Spleen (tissue), 11 donors: ENCODE data around the gene MC1R. TPM values are rescaled to one million over a fixed set of nuclear protein-coding genes. Genes with fewer than 3 reads are reported as not detected.

Experiments used
- DNase-seq: peaks from one replicate; pipeline ENCODE4 v3.0.0-alpha.2; 2020
- H3K27ac ChIP-seq, 8 donors: fragments of 200-600 bp; sonication (generic) in 7 of 8; 1 replicate in 4 of 8; 2 replicates in 4 of 8; pipeline versions ENCODE4 v1.5.0 to v1.8.0; 2016 to 2021; ENCODE audit warnings: inconsistent platforms in 4 of 8, mild to moderate bottlenecking in 4 of 8, moderate library complexity in 1 of 8
- H3K27me3 ChIP-seq, 7 donors: fragments of 200-600 bp; sonication (generic) in 6 of 7; replicated peaks in 1 of 7; 1 replicate in 4 of 7; 2 replicates in 3 of 7; pipeline versions ENCODE4 v1.5.0 to v1.8.0; 2016 to 2021; ENCODE audit warnings: inconsistent platforms in 3 of 7, mild to moderate bottlenecking in 1 of 7
- H3K36me3 ChIP-seq, 6 donors: fragments of 200-600 bp; sonication (generic) in 5 of 6; 1 replicate in 4 of 6; 2 replicates in 2 of 6; pipeline versions ENCODE4 v1.5.0 to v1.8.0; 2016 to 2021; ENCODE audit warnings: inconsistent platforms in 2 of 6
- H3K4me1 ChIP-seq, 6 donors: fragments of 200-600 bp; sonication (generic) in 5 of 6; 1 replicate in 3 of 6; 2 replicates in 3 of 6; pipeline versions ENCODE4 v1.5.0 to v1.8.0; 2016 to 2021; ENCODE audit warnings: inconsistent platforms in 3 of 6
- H3K4me3 ChIP-seq, 8 donors: fragments of 200-600 bp; sonication (generic) in 7 of 8; 1 replicate in 4 of 8; 2 replicates in 4 of 8; pipeline versions ENCODE4 v1.5.0 to v1.8.0; 2016 to 2021; ENCODE audit warnings: inconsistent platforms in 4 of 8, mild to moderate bottlenecking in 4 of 8, moderate library complexity in 2 of 8
- H3K9me3 ChIP-seq, 8 donors: fragments of 200-600 bp; sonication (generic) in 7 of 8; 1 replicate in 4 of 8; 2 replicates in 4 of 8; pipeline versions ENCODE4 v1.5.0 to v1.8.0; 2016 to 2021; ENCODE audit warnings: inconsistent platforms in 4 of 8
- POLR2A ChIP-seq, 3 donors: fragments of 450-650 bp; IDR thresholded peaks; one replicate each; pipeline ENCODE4 v1.5.1; 2017; ENCODE audit warnings: antibody characterized with exemption in 3 of 3, mild to moderate bottlenecking in 1 of 3
- POLR2AphosphoS5 ChIP-seq, 3 donors: sonication (generic); formaldehyde crosslinking; IDR thresholded peaks; one replicate each; pipeline ENCODE4 v1.5.1; 2017; ENCODE audit warnings: antibody characterized with exemption in 3 of 3
- WGBS, 5 donors: extraction: QIAGEN DNeasy Blood & Tissue Kit in 3 of 5; methylation state at CpG; one replicate each; pipeline versions ENCODE4 v1.1.5 to v1.1.7; 2013 to 2018; 5-methylcytosine and 5-hydroxymethylcytosine counted together
- intact Hi-C: fragments of 100-400 bp; cut with DNase I; formaldehyde crosslinking; loops from one replicate; pipeline ENCODE4 v1.15.0; 2023; ENCODE audit warnings: low total_unique reads
- polyA plus RNA-seq, 3 donors: library from polyadenylated mRNA; stranded (reverse); fragments of 200-250 nt; gene quantifications; one replicate each; pipeline ENCODE4 v1.2.1, GENCODE V29; 2013
- total RNA-seq, 7 donors: library from RNA; depleted of rRNA in 3 of 7; stranded (reverse); fragments of >200 nt in 3 of 7; fragmentation: NEBNext Ultra II Directional in 4 of 7; extraction: Animal tissue kit (Norgen Biotek cat#: 25700) in 4 of 7; gene quantifications; one replicate each; pipeline versions ENCODE4 v1.1.0 to v1.2.1, GENCODE V29; 2016 to 2021
- TF ChIP-seq, protein P1 (sequence below), 11 experiments: fragments of 200-600 bp in 7 of 11; fragments of 450-650 bp in 4 of 11; sonication (generic) in 4 of 11; IDR thresholded peaks in 8 of 11; conservative IDR thresholded peaks in 3 of 11; 1 replicate in 7 of 11; 2 replicates in 4 of 11; pipeline versions ENCODE4 v1.4.0 to v1.8.0; 2016 to 2021; ENCODE audit warnings: antibody characterized with exemption in 11 of 11, inconsistent platforms in 4 of 11, mild to moderate bottlenecking in 1 of 11
- donor health status: healthy with polysubstance abuse.
- donor health status: DM: no; HTN: no; CAD: no; lungs with moderate emphysema.
- donor health status: DM: no; HTN: no; CAD: no.
- donor health status: Bipolar disorder and iron deficiency.
- donor health status: healthy.
- donor health status: DM: no; HTN: no; CAD: no.
- donor health status: DM: yes; HTN: yes; CAD: no.

The MC1R gene
- total and polyA plus RNA-seq, 10 donors: 2.4 to 12.5 (median 4.5) TPM

DNA sequence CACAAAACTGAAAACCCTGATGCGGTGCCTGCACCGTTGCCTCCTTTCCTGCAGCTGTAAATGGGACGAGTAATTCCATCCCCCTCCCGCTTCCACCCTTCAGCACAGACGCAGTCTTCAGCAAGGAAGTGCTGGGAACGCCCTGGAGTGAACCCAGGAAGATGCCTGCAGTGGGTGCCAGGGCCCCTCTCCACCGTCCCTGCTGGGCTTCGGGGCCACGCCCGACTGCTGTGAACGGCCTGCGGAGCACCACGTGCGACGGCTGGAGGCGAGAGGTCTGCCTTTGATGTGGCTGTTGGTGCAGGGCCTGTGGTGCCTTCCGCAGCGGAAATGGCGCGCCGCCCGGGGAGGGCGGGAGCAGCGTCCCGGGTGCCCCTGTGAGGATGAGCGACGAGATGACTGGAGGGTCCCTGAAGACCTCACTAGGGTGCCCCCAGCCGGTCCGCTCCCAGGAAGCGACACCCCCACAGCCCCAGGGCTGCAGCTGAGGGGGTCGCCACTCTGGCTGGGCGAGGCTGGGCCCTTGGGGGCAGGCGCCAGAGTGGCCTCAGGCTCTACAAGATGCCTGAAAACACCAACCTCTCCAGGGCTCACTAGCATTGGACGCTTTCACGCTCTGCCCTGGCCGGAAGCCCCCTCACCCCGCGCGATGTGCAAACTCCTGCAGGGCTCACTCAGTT, 749 bp upstream of the MC1R start:
- H3K4me1 ChIP-seq: peaks cover 29 to 61% (median 52%) of the 10 kb centered on the region in 6 donors
- peak overlapping the region in 6 of 8 donors; percentile 19 to 69 (median 50) for H3K27ac ChIP-seq
- WGBS, 5 donors: 0 to 1% (median 1%) methylated on average over 9 to 39 of the region's 39 CpGs
- intact Hi-C loops: no loop called here
- no peaks in the 10 kb centered on the region for H3K9me3 ChIP-seq
- H3K4me3 ChIP-seq: peak overlapping the region; percentile 9 to 64 (median 34)
- TF ChIP-seq, protein P1, sequence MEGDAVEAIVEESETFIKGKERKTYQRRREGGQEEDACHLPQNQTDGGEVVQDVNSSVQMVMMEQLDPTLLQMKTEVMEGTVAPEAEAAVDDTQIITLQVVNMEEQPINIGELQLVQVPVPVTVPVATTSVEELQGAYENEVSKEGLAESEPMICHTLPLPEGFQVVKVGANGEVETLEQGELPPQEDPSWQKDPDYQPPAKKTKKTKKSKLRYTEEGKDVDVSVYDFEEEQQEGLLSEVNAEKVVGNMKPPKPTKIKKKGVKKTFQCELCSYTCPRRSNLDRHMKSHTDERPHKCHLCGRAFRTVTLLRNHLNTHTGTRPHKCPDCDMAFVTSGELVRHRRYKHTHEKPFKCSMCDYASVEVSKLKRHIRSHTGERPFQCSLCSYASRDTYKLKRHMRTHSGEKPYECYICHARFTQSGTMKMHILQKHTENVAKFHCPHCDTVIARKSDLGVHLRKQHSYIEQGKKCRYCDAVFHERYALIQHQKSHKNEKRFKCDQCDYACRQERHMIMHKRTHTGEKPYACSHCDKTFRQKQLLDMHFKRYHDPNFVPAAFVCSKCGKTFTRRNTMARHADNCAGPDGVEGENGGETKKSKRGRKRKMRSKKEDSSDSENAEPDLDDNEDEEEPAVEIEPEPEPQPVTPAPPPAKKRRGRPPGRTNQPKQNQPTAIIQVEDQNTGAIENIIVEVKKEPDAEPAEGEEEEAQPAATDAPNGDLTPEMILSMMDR (IDR thresholded peaks at IDR 0.05 in 8 of 11, conservative IDR thresholded peaks at IDR 0.05 in 3 of 11): no peak
- TF ChIP-seq POLR2A (IDR thresholded peaks at IDR 0.05): no peak
- peak; percentile 90 to 92 (median 91) for TF ChIP-seq POLR2AphosphoS5 (IDR thresholded peaks at IDR 0.05)
- H3K27me3 ChIP-seq: peaks cover 0 to 58% (median 42%) of the 10 kb centered on the region in 7 donors
- H3K36me3 ChIP-seq: peaks cover 0 to 8% (median 0%) of the 10 kb centered on the region in 6 donors
- peak; percentile 94 for DNase-seq

DNA sequence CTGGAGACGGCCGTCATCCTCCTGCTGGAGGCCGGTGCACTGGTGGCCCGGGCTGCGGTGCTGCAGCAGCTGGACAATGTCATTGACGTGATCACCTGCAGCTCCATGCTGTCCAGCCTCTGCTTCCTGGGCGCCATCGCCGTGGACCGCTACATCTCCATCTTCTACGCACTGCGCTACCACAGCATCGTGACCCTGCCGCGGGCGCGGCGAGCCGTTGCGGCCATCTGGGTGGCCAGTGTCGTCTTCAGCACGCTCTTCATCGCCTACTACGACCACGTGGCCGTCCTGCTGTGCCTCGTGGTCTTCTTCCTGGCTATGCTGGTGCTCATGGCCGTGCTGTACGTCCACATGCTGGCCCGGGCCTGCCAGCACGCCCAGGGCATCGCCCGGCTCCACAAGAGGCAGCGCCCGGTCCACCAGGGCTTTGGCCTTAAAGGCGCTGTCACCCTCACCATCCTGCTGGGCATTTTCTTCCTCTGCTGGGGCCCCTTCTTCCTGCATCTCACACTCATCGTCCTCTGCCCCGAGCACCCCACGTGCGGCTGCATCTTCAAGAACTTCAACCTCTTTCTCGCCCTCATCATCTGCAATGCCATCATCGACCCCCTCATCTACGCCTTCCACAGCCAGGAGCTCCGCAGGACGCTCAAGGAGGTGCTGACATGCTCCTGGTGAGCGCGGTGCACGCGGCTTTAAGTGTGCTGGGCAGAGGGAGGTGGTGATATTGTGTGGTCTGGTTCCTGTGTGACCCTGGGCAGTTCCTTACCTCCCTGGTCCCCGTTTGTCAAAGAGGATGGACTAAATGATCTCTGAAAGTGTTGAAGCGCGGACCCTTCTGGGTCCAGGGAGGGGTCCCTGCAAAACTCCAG, 1.1 kb downstream of the MC1R start:
- intact Hi-C loops: no loop called here
- no peak overlapping the region for H3K4me3 ChIP-seq
- DNase-seq: no peak
- no peaks in the 10 kb centered on the region for H3K9me3 ChIP-seq
- H3K27me3 ChIP-seq: peaks cover under 1 to 77% (median 61%) of the 10 kb centered on the region in 7 donors
- H3K4me1 ChIP-seq: peaks cover 34 to 79% (median 70%) of the 10 kb centered on the region in 6 donors
- H3K27ac ChIP-seq: no peak overlapping the region
- WGBS, 5 donors: 86 to 94% (median 91%) methylated on average over 47 to 52 of the region's 52 CpGs
- TF ChIP-seq, protein P1 (IDR thresholded peaks at IDR 0.05 in 8 of 11, conservative IDR thresholded peaks at IDR 0.05 in 3 of 11): no peak
- peak in 1 of 3 donors; percentile 40 for TF ChIP-seq POLR2AphosphoS5 (IDR thresholded peaks at IDR 0.05)
- H3K36me3 ChIP-seq: no peaks in the 10 kb centered on the region

DNA sequence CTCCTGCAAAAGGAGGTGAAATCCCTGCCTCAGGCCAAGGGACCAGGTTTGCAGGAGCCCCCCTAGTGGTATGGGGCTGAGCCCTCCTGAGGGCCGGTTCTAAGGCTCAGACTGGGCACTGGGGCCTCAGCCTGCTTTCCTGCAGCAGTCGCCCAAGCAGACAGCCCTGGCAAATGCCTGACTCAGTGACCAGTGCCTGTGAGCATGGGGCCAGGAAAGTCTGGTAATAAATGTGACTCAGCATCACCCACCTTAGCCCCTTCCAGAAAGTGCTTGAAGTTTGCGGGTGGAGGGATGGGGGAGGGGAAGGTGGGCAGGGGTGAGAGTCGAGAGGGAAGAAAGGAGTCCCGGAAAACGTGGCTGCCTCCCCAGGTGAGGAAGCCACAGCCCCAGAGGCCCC, 2.1 kb downstream of the MC1R start:
- no peaks in the 10 kb centered on the region for H3K9me3 ChIP-seq
- no peak for DNase-seq
- 23 to 38% (median 27%) methylated on average over 5 to 6 of the region's 6 CpGs for WGBS, 5 donors
- peaks cover 37 to 89% (median 80%) of the 10 kb centered on the region in 6 donors for H3K4me1 ChIP-seq
- intact Hi-C loops: no loop called here
- no peaks in the 10 kb centered on the region for H3K36me3 ChIP-seq
- H3K4me3 ChIP-seq: no peak overlapping the region
- peaks cover 3 to 86% (median 70%) of the 10 kb centered on the region in 7 donors for H3K27me3 ChIP-seq
- peak overlapping the region in 2 of 8 donors; percentile 81 to 84 for H3K27ac ChIP-seq
- TF ChIP-seq POLR2A (IDR thresholded peaks at IDR 0.05): no peak
- TF ChIP-seq POLR2AphosphoS5 (IDR thresholded peaks at IDR 0.05): no peak
- TF ChIP-seq, protein P1 (IDR thresholded peaks at IDR 0.05 in 8 of 11, conservative IDR thresholded peaks at IDR 0.05 in 3 of 11): no peak
